Measurements from ENCODE around the gene OR4K17.
"Not testable (repeated sequence)": the region's sequence is repeated elsewhere in the genome, so short reads cannot be mapped to it uniquely, and the experiment has no call there.

The OR4K17 gene, protein sequence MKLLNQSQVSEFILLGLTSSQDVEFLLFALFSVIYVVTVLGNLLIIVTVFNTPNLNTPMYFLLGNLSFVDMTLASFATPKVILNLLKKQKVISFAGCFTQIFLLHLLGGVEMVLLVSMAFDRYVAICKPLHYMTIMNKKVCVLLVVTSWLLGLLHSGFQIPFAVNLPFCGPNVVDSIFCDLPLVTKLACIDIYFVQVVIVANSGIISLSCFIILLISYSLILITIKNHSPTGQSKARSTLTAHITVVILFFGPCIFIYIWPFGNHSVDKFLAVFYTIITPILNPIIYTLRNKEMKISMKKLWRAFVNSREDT

DNA sequence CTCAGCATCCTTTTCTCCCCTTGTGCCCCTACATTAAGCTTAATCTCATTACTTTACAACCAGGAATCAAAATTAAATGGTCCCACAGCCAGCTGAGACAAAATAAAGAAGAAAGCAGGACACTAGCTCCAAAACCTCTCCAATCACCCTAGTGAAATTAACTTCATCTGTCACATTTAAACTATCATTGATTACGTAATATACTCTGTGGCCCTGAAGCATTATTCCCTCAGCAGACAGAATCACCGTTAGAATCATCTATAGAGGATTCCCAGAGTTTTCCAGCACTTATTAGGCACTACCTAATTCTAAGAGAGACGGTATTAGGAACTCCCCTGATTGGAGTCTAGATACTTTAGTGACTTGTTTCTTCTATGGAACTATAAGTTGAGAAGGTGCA lies at the start of gene OR4K17:
OR4K17 (plus strand) TSS at position 302 of the 400 bp plus-strand sequence. CDS start 6,761 bp downstream, outside the sequence.
- no peak for DNase-seq

DNA sequence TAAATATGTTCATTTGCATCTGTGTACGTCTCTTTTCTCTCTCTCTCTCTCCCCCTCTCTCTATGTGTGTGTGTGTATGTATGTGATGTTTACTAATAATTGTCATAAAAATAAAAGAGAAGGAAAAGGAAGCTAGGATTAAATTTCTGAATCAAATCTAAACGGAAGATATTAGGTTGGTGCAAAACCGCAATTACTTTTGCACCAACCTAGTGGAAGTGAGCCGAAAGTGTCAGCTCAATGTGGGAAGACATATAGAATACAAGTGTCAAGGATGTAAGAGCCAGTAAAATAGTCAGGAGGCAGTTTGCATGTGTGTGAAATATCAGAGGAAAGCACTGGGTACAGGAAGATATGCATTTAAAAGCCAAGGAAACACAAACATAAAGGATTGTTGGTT lies 18.5 kb upstream of the OR4K17 start:
- no peak for DNase-seq

DNA sequence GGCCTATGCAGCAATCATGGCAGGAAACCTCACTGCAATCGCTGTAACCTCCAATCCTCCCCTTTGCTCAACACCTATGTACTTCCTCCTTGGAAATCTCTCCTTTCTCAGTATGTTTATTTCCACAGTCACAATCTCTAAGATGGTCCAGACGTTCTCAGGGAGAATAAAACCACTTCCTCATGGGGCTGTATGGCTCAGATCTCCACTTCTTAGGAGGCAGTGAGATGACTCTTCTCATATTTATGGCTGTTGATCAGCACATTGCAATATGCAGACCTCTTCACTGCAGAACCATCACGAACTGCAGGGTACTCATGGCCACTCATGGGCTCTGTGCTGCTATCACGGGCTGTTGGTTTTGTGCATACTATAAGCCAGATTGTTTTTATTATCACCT lies 17.1 kb upstream of the OR4K17 start:
- DNase-seq = no peak

DNA sequence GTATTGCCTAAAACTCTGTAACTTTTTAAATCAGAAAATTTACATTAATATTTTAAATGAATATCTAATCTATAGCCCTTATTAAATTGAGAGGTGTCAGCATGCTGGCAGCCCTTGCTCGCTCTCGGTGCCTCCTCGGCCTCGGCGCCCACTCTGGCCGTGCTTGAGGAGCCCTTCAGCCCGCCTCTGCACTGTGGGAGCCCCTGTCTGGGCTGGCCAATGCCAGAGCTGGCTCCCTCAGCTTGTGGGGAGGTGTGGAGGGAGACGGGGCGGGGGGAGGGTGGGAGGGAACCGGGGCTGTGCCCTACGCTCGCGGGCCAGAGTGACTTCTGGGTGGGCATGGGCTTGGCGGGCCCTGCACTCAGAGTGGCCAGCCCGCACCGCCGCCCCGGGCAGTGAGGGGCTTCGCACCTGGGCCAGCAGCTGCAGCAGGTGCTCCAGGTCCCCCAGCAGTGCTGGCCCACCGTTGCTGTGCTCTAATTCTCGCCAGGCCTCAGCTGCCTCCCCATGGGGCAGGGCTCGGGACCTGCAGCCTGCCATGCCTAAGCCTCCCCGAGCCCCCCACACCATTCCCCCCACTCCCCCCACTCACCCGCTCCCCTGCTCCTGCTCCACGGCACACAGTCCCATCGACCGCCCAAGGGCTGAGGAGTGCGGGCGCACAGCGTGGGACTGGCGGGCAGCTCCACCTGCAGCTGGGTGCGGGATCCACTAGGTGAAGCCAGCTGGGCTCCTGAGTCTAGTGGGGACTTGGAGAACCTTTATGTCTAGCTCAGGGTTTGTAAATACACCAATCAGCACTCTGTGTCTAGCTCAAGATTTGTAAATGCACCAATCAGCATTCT lies 11.4 kb upstream of the OR4K17 start:
- DNase-seq = not testable (repeated sequence)

DNA sequence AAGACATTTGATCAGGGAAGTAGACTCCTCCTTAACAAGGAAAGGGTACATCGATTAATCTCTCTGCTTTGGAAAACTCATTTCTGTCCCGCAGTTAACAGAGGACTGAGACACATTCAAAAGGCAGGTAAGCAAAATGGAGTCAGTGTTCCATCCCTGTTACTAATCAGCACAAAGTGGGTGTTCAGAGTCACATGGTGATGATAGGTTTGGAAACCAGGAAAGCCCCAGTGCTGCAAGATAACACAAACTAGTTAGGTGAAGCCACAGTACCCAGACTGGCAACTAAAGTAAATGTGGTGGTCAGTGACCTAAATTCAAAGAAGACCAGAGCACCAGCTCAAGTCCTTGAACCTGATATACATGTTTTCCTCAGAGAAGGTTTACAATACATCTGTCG lies 1.8 kb downstream of the OR4K17 start:
- DNase-seq = no peak

DNA sequence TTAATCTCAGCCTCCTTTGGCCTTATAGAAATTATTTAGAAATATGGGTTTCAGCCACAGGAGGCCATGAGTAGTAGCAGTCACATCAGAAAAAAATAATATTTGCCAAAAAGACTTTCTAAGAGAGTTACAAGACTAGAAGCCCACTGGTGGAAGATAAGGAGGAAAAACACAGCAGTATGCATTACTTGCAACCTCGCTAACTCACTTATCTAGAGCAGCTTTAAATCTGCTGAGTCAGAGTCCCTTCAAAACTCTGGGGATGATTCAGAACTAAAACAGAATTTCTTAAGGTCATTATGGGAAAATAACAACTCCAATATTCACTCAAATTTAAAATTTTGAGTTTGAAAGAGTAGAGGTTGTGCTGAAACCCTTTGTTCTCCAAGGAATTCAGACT lies 6.2 kb downstream of the OR4K17 start:
- no peak for DNase-seq

DNA sequence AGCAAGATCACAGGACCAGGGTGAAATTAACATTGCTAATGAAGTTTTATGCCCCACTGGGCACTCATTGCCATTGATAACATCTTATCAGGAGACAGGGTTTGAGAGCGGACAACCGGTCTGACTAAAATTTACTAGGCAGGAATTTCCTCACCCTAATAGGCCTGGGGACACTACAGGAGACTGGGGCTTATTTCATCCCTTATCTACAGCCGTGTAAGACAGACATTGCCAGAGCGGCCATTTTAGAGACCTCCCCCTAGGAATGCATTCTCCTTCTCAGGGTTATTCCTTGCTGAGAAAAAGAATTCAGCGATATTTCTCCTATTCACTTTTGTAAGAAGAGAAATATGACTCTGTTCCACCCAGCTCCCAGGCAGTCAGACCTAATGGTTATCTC lies 8.3 kb downstream of the OR4K17 start:
- DNase-seq = no peak

DNA sequence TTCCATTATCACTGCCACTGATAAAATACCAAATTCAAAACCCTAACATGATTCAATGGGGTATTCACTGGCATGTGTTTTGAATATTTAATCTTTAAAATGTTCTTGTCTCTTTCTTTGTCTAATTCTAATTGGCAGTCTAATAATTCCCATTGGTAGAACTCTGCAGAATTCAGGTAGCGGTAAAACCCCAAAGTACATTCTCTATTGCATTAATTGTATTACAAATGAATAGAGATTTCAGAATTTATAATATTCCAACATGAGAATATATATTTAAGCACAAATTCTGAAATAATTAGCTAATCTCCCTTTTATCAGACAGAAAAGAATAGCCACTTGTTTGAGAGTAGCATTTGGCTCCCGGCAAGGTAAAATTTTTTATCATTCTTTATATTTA lies 28.0 kb downstream of the OR4K17 start, which contains the start of gene OR4N5:
OR4N5 (plus strand) TSS at position 301 of the 400 bp plus-strand sequence. CDS start 4,916 bp downstream, outside the sequence.
- DNase-seq = no peak

DNA sequence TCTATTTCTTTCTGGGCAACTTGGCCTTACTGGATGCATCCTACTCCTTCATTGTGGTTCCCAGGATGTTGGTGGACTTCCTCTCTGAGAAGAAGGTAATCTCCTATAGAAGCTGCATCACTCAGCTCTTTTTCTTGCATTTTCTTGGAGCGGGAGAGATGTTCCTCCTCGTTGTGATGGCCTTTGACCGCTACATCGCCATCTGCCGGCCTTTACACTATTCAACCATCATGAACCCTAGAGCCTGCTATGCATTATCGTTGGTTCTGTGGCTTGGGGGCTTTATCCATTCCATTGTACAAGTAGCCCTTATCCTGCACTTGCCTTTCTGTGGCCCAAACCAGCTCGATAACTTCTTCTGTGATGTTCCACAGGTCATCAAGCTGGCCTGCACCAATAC lies 33.4 kb downstream of the OR4K17 start:
- DNase-seq = no peak

DNA sequence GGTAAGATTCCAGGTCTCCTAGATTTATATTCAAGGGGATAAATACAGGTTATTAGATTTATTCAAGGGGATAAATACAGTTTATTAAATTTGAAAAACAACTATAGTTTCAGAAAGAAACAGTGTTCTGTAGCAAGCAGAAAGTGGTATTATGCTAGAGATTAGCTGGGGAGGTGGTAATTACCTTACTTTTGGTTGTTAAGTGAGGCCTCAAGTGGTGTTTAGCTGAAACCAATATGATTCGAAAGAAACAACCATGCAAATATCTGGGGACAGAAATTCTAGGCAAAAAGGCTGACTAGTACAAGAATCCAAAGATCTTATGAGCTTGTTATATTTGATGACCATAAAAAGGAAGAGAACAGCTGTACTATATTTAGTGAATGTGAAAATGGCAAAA lies 34.3 kb downstream of the OR4K17 start:
- no peak for DNase-seq

DNA sequence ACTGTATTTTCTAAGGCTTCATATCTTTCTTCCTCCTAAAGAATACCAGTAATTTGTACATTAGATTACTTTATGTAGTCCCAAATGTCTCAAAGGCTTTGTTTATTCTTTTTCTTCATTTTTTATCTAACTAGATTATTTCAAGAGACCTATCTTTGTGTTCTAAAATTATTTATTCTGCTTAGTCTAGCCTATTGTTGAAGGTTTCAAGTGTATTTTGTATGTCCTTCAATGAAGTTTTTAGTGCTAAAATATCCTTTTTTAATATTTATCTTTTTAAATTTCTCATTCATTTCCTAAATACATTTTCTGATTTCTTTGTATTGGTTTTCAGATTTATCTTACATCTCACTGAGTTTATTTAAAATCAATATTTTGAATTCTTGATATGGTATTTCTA lies 53.9 kb downstream of the OR4K17 start:
- no peak for DNase-seq

DNA sequence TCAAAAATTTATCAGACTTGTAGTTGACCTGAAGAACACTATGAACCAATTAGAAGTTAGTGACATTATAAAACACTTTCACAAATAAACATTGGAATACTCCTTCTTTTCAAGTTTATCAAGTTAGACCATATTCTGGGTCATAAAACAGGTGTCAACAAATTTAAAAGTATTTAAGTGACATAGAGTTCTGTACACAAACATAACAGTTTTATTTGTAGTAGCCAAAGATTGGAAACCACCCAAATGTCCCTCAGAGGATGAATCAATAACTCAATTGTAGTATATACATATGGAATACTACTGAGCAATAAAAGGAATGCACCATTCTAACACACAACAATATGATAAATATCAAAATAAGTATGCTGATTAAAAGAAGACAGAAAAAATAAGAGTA lies 56.6 kb downstream of the OR4K17 start:
- no peak for DNase-seq

DNA sequence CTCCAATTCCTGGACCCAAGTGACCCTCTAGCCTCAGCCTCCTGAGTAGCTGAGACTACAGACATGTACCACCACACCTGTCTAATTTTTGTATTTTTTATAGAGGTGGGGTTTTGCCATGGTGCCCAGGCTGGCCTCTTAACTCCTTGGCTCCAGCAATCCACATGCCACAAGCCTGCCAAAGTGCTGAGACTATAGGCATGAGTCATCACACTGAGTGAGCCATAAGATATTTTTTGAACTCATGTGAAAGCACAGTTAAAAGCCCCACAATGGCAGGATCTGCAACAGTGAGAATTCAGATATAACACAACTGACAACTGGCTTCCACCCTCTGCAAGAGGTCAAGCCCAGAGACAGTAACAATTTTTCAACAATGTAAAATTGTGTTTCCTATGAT lies 59.3 kb downstream of the OR4K17 start:
- DNase-seq = not testable (repeated sequence)
